Coronary artery (tissue), 2 donors: ENCODE measurements around the gene CHST12.
"Not testable (repeated sequence)": the region's sequence is repeated elsewhere in the genome, so short reads cannot be mapped to it uniquely, and the experiment has no call there.

Experiments used
- DNase-seq: peaks from one replicate; pipeline ENCODE4 v3.0.0-alpha.2; 2017; ENCODE audit warnings: low spot score
- H3K27ac ChIP-seq, 2 donors: fragments of 200-600 bp; sonication (generic); one replicate each; pipeline ENCODE4 v1.5.1; 2016 to 2019
- H3K4me3 ChIP-seq: fragments of 200-600 bp; sonication (generic); 2 replicates; pipeline ENCODE4 v1.5.1; 2016; ENCODE audit warnings: mild to moderate bottlenecking, moderate library complexity
- TF ChIP-seq, protein P1 (sequence below): fragments of 200-600 bp; sonication (generic); IDR thresholded peaks from one replicate; pipeline ENCODE4 v1.5.1; 2019; ENCODE audit warnings: antibody characterized with exemption

The CHST12 gene

DNA sequence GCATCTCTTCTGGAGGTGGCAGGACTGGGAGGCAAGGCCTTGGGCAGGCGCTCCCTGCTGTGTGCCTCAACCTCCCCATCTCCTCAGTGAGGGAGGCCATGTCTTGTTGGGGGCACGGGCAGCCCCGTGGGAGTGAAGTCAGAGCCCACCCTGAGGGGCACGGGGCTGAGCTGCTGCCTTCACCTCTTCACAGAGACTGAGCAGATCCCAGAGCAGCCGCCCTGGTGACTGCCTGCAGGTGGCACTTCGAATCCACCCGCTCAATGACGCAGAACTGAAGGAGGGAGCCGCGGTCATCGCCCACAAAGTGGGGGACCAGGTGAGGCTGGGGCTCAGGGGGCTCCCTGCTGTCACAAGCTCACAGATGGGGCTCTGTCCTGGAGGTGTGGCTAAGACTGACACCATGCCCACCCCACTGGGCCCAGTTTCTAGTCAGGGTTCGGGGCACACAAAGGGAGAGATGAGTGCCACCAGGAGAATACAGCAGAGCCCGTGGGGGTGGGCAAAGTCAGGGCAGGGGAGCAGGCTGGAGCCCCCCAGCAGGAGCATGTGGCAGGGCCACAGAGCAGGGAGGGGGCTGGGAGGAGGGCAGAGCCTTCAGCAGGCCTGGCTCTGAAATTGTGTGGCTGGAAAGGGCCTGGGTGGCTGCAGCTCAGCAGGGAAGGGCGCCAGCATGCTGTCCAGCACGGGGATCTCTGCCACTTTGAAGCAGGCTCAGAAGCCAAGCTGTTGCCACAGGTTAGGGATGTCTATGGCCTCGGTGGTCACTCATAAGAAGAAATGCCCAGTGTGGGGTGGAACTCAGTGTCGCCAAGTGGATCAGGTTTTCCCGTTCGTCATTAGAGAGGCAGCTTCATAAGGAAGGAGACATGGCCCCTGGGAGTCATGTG, 18.8 kb upstream of the CHST12 start:
- no peak overlapping the region for H3K4me3 ChIP-seq
- H3K27ac ChIP-seq, result no peak overlapping the region
- TF ChIP-seq, protein P1, sequence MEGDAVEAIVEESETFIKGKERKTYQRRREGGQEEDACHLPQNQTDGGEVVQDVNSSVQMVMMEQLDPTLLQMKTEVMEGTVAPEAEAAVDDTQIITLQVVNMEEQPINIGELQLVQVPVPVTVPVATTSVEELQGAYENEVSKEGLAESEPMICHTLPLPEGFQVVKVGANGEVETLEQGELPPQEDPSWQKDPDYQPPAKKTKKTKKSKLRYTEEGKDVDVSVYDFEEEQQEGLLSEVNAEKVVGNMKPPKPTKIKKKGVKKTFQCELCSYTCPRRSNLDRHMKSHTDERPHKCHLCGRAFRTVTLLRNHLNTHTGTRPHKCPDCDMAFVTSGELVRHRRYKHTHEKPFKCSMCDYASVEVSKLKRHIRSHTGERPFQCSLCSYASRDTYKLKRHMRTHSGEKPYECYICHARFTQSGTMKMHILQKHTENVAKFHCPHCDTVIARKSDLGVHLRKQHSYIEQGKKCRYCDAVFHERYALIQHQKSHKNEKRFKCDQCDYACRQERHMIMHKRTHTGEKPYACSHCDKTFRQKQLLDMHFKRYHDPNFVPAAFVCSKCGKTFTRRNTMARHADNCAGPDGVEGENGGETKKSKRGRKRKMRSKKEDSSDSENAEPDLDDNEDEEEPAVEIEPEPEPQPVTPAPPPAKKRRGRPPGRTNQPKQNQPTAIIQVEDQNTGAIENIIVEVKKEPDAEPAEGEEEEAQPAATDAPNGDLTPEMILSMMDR, result no peak
- DNase-seq, result no peak

DNA sequence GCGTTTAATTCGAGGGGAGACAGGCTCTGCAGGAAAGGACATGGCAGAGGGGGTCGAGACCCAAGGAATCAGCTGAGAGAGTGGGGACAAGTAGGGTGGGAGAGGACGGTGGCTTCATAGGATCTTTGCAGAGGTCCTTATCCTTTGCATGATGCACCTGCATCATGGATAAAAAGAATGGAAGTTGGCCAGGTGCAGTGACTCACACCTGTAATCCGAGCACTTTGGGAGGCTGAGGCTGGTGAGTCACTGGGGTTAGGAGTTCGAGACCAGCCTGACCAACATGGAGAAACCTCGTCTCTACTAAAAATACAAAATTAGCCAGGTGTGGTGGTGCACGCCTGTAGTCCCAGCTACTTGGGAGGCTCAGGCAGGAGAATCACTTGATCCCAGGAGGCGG, 17.3 kb upstream of the CHST12 start:
- H3K4me3 ChIP-seq, DNase-seq: not testable (repeated sequence)

DNA sequence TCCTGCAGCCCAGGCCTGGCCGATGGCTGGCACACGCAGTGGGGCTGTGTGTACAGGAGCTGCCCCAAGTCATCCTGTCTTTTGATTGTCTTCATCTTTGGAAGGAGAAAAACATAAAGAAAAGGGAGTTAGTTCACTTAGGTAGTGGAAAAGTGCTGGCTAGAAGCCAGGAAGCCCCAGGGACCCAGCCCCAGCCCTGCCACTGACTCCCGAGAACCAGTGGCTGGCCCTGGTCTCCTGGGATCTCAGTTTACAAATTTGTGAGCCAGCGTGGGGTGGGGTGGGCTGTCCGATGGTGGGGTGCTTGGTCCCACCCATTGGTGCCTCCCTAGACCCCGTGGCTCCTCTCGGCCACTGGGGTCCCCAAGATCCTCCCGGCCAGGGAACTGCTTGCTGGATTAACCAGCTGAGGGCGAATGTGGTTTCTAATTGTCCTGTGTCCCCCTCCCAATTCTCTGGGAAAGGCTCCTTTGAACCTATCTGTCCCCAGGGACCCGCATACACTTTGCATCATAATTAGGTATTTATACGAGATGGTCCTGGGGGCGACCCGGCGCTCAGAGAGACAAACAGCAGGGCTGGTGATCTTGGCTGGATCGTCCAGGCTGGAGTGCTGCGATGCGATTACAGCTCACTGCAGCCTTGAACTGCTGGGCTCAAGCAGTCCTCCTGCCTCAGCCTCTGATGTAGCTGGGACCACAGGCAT, 16.3 kb upstream of the CHST12 start:
- TF ChIP-seq, protein P1, result no peak
- DNase-seq, result no peak
- no peak overlapping the region for H3K27ac ChIP-seq
- no peak overlapping the region for H3K4me3 ChIP-seq

More for the DNA sequence above, 17.3 kb upstream of the CHST12 start:
- H3K27ac ChIP-seq, result not testable (repeated sequence)

DNA sequence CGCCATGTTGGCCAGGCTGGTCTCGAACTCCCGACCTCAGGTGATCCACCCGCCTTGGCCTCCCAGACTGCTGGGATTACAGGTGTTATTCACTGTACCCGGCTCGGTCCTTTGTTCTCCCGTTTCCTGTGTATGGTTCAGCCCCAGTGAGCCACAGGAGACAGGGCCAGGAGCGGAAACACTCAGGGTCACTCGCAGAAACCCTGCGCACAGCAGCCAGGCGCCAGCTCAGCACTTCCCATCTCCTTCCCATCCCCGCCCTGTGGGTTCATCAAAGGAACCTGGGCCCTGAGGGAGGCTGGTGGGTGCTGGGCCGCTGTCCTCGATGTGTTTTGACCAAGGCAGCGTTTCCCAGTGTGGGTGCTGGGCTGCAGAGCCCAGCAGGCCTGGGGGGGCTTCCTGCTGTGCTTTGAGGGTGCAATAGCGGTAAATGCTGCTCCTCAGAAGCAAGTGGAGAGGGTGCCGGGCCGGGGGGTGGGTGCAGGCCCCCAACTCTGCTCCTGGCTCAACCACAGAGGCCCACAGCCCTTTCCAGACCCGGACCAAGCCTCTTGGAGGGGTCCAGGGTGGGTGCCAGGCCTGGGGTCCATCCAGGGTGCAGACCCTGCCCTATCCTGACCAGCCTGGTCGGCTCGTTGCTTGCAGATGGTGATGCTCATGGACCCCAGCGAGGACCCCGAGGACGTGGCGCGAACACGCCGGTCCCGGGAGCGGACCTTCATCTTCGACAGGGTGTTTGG, 15.3 kb upstream of the CHST12 start:
- Histone ChIP-seq H3K27ac (no peak overlapping the region), H3K4me3 (no peak overlapping the region)
- TF ChIP-seq, protein P1, result no peak
- no peak for DNase-seq

DNA sequence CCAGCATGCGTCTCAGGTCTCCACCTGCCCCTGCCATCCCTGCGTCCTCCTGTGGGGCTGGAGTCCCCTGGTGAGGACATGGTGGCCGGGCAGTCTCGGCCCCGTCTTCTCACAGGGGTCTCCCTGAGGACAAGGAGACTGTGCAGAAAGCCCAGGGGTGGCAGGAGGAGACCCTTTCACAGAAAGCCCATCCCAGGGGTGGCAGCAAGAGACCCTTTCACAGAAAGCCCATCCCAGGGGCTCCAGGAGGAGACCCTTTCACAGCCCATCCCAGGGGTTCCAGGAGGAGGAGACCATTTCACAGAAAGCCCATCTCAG, 14.8 kb upstream of the CHST12 start:
- H3K27ac ChIP-seq, result no peak overlapping the region
- no peak for DNase-seq
- TF ChIP-seq, protein P1, result no peak
- H3K4me3 ChIP-seq, result no peak overlapping the region

DNA sequence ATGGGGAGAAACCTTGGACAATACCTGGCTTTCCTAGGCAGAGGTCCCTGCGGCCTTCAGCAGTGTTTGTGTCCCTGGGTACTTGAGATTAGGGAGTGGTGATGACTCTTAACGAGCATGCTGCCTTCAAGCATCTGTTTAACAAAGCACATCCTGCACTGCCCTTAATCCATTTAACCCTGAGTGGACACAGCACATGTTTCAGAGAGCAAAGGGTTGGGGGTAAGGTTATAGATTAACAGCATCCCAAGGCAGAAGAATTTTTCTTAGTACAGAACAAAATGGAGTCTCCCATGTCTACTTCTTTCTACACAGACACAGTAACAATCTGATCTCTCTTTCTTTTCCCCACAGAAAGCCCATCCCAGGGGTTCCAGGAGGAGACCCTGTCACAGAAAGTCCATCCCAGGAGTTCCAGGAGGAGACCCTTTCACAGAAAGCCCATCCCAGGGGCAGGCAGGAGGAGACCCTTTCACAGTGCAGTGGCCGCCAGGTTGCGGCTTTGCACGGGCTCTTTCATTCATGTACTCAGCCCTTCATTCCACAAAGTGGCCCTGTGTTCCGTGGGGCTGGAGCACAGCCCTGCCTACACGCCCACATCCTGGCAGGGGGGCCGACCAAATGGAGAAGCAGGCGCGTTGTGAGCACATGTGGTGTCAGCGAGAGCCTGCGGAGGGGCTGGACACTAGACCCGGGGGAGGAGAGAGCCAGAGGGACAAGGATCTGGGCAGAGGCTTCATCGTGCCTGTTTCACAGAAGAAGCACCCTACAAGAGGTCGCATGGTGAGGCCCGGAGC, 13.2 kb upstream of the CHST12 start:
- not testable (repeated sequence) for H3K27ac ChIP-seq, DNase-seq, H3K4me3 ChIP-seq

DNA sequence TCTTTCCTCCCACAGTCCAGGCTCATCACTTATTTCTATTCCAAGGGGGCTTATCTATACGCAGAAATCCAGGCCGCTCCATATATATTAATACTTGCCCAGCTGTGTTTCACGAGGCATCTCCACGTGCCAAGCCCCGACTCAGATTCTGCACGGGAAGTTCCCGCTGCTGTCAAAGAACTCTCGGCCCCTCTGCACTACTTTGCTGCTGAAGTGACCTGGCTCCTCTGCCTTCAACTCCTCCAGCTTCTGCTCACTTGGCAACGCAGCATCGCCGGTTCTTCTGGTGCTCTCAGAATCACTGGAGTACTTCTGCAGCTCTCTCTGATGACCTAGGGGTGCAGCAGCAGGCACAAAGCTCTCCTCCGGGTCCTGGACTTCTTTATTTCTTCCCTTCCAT, 9.7 kb upstream of the CHST12 start:
- no peak overlapping the region for H3K4me3 ChIP-seq
- DNase-seq, result no peak
- TF ChIP-seq, protein P1, result no peak
- no peak overlapping the region for H3K27ac ChIP-seq
